Small intestine (tissue), 7 donors: ENCODE measurements around the gene TIMM10. TPM values are rescaled to one million over a fixed set of nuclear protein-coding genes. Genes with fewer than 3 reads are reported as not detected.

Source experiments
- DNase-seq, 2 donors: peaks; one replicate each; pipeline versions ENCODE4 v3.0.0 to v3.0.0-alpha.2; 2013
- FAIRE-seq: peaks from 2 replicates; lab custom pipeline; 2012; peaks lifted over from hg19 to GRCh38; lab: Jason Lieb, UNC
- H3K27ac ChIP-seq, 3 donors: one replicate each; pipeline ENCODE4 v1.5.1; 2013; ENCODE audit warnings: low read length in 2 of 3, mild to moderate bottlenecking in 2 of 3, control low read depth in 1 of 3, inconsistent platforms in 1 of 3, low read depth in 1 of 3, moderate library complexity in 1 of 3
- H3K27me3 ChIP-seq, 3 donors: one replicate each; pipeline ENCODE4 v1.6.1; 2013; ENCODE audit warnings: low read length in 3 of 3, inconsistent platforms in 1 of 3; ENCODE audit not compliant: control insufficient read depth in 3 of 3, insufficient read depth in 3 of 3
- H3K36me3 ChIP-seq, 3 donors: one replicate each; pipeline ENCODE4 v1.6.1; 2013; ENCODE audit warnings: low read length in 3 of 3, inconsistent platforms in 1 of 3, low read depth in 1 of 3, mild to moderate bottlenecking in 1 of 3, moderate library complexity in 1 of 3; ENCODE audit not compliant: control insufficient read depth in 3 of 3, insufficient read depth in 2 of 3
- H3K4me1 ChIP-seq, 3 donors: one replicate each; pipeline ENCODE4 v1.6.1; 2013; ENCODE audit warnings: low read length in 2 of 3, inconsistent platforms in 1 of 3, low read depth in 1 of 3, mild to moderate bottlenecking in 1 of 3, moderate library complexity in 1 of 3; ENCODE audit not compliant: control insufficient read depth in 3 of 3, insufficient read depth in 2 of 3
- H3K4me3 ChIP-seq, 3 donors: one replicate each; pipeline ENCODE4 v1.5.1; 2013; ENCODE audit warnings: low read length in 3 of 3, control low read depth in 1 of 3, inconsistent platforms in 1 of 3, low read depth in 1 of 3, mild to moderate bottlenecking in 1 of 3, moderate library complexity in 1 of 3
- H3K9me3 ChIP-seq, 2 donors: one replicate each; pipeline ENCODE4 v1.6.1; 2013; ENCODE audit warnings: low read depth in 1 of 2, low read length in 1 of 2; ENCODE audit not compliant: control insufficient read depth in 2 of 2, insufficient read depth in 1 of 2
- WGBS, 3 donors: extraction: QIAGEN DNeasy Blood & Tissue Kit; methylation state at CpG; one replicate each; pipeline ENCODE4 v1.1.7; 2013; 5-methylcytosine and 5-hydroxymethylcytosine counted together
- polyA plus RNA-seq, 4 donors: library from polyadenylated mRNA; stranded (reverse) in 3 of 4; unstranded in 1 of 4; fragments of 200-250 nt in 3 of 4; fragments of 120-200 nt in 1 of 4; gene quantifications; one replicate each; pipeline versions ENCODE4 v1.2.1 to v1.2.3, GENCODE V29; 2013
- donor health status: healthy with polysubstance abuse.
- donor health status: control.
- donor health status: control.
- donor health status: Bipolar disorder and iron deficiency.
- donor health status: healthy.

Gene TIMM10
- polyA plus RNA-seq, 4 donors: 26.0 to 84.8 (median 60.7) TPM

- Histone ChIP-seq H3K9me3 (no peaks in the 10 kb centered on the region), H3K36me3 (peaks cover 0 to 6% (median 0%) of the 10 kb centered on the region in 3 donors), H3K4me1 (peaks cover 2 to 18% (median 9%) of the 10 kb centered on the region in 3 donors), H3K27me3 (no peaks in the 10 kb centered on the region), H3K27ac (peak overlapping the region; percentile 51 to 86 (median 83)), H3K4me3 (peak overlapping the region; percentile 74 to 94 (median 84))
- no peak for FAIRE-seq
- DNase-seq: peak; percentile 89
- WGBS, 3 donors: 5 to 17% (median 10%) methylated on average over 4 of the region's 4 CpGs
Observed at GRCh38 chr11:57566005-57566904, 35.7 kb upstream of the TIMM10 start.

DNA sequence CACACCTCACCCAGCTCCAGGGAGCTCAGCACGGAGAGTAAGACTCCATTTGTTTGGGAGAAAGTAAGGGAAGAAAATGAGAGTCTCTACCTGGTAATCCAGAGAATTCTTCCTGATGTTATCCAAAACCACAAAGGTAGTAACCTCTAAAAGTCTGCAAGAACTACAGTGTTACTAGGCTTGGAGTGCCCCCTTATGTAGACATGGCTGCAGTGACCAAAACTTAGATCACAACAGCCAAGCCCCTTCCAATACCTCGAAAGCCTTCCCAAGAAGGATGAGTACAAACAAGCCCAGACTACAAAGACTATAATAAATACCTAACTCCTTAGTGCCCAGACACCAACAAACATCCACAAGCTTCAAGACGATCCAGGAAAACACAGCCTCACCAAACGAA, 32.0 kb upstream of the TIMM10 start:
- peaks cover 2 to 23% (median 4%) of the 10 kb centered on the region in 3 donors for H3K36me3 ChIP-seq

GRCh38 chr11:57560146-57560545, 29.6 kb upstream of the TIMM10 start:
- DNase-seq (no peak), FAIRE-seq (no peak)
- 79 to 86% (median 86%) methylated on average over 4 of the region's 4 CpGs for WGBS, 3 donors
- Histone ChIP-seq H3K4me1 (peaks cover 0 to 4% (median 0%) of the 10 kb centered on the region in 3 donors), H3K27me3 (no peaks in the 10 kb centered on the region), H3K4me3 (no peak overlapping the region), H3K27ac (no peak overlapping the region), H3K36me3 (peaks cover 4 to 46% (median 8%) of the 10 kb centered on the region in 3 donors), H3K9me3 (no peaks in the 10 kb centered on the region)

More for the DNA sequence above, 32.0 kb upstream of the TIMM10 start:
- H3K27ac ChIP-seq: no peak overlapping the region
- no peak overlapping the region for H3K4me3 ChIP-seq
- H3K9me3 ChIP-seq: no peaks in the 10 kb centered on the region
- 75 to 79% (median 76%) methylated on average over 4 of the region's 4 CpGs for WGBS, 3 donors
- H3K27me3 ChIP-seq: no peaks in the 10 kb centered on the region
- FAIRE-seq: no peak
- peaks cover 2 to 18% (median 6%) of the 10 kb centered on the region in 3 donors for H3K4me1 ChIP-seq
- DNase-seq: no peak

GRCh38 chr11:57556041-57556440, 25.5 kb upstream of the TIMM10 start:
- Histone ChIP-seq H3K9me3 (no peaks in the 10 kb centered on the region), H3K36me3 (peaks cover 4 to 71% (median 26%) of the 10 kb centered on the region in 3 donors), H3K27ac (no peak overlapping the region), H3K4me3 (no peak overlapping the region), H3K4me1 (no peaks in the 10 kb centered on the region), H3K27me3 (no peaks in the 10 kb centered on the region)
- FAIRE-seq: no peak
- no peak for DNase-seq
- WGBS, 3 donors: 83 to 87% (median 86%) methylated on average over 8 of the region's 8 CpGs

DNA sequence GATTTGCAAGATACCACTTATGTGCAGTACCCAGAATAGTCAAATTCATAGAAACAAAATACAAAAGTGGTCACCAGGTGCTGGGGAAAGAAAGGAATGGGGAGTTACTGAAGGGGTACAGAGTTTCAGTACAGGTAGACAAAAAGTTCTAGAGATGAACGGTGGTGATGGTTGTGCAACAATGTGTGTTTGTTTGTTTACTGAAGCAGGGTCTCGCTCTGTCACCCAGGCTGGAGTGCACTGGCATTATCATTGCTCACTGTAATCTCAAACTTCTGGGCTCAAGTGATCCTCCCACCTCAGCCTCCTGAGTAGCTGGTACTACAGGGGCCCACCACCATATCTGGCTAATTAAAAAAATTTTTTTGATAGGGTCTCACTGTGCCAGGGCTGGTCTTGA, 24.8 kb upstream of the TIMM10 start:
- H3K27me3 ChIP-seq: no peaks in the 10 kb centered on the region
- 84 to 87% (median 86%) methylated on average over 2 of the region's 2 CpGs for WGBS, 3 donors
- no peaks in the 10 kb centered on the region for H3K9me3 ChIP-seq
- H3K4me3 ChIP-seq: no peak overlapping the region
- H3K36me3 ChIP-seq: peaks cover 9 to 75% (median 31%) of the 10 kb centered on the region in 3 donors
- no peaks in the 10 kb centered on the region for H3K4me1 ChIP-seq
- no peak for DNase-seq
- no peak overlapping the region for H3K27ac ChIP-seq
- FAIRE-seq: no peak

- H3K4me1 ChIP-seq: no peaks in the 10 kb centered on the region
- WGBS, 3 donors: 80 to 89% (median 88%) methylated on average over 5 of the region's 5 CpGs
- no peak overlapping the region for H3K4me3 ChIP-seq
- peaks cover 18 to 77% (median 32%) of the 10 kb centered on the region in 3 donors for H3K36me3 ChIP-seq
- H3K27me3 ChIP-seq: no peaks in the 10 kb centered on the region
- DNase-seq: no peak
- FAIRE-seq: no peak
- no peaks in the 10 kb centered on the region for H3K9me3 ChIP-seq
- H3K27ac ChIP-seq: no peak overlapping the region
Observed at GRCh38 chr11:57552479-57552878, 21.9 kb upstream of the TIMM10 start.

DNA sequence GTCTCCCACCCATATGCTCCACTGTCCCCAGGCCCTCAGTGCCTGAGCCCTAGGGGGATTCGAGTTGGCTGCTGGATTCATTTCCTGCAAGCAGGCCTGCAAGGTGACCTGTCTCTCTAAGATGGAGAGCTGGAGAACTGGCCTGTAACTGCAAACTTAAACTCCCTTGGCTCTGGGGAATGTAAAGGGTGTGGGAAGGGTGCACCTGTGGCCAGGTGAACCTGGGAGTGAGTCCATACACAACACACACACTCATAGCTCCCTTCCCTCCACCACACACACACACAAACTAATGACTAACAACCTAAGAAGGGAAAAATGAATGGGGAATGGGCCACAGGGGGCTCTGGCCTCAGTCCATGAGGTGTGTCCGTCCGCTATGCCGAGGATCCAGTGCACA, 21.4 kb upstream of the TIMM10 start:
- no peak overlapping the region for H3K27ac ChIP-seq
- H3K27me3 ChIP-seq: no peaks in the 10 kb centered on the region
- H3K9me3 ChIP-seq: no peaks in the 10 kb centered on the region
- no peak overlapping the region for H3K4me3 ChIP-seq
- FAIRE-seq: no peak
- 89 to 98% (median 92%) methylated on average over 4 of the region's 4 CpGs for WGBS, 3 donors
- H3K4me1 ChIP-seq: no peaks in the 10 kb centered on the region
- H3K36me3 ChIP-seq: peaks cover 16 to 76% (median 30%) of the 10 kb centered on the region in 3 donors
- DNase-seq: no peak

DNA sequence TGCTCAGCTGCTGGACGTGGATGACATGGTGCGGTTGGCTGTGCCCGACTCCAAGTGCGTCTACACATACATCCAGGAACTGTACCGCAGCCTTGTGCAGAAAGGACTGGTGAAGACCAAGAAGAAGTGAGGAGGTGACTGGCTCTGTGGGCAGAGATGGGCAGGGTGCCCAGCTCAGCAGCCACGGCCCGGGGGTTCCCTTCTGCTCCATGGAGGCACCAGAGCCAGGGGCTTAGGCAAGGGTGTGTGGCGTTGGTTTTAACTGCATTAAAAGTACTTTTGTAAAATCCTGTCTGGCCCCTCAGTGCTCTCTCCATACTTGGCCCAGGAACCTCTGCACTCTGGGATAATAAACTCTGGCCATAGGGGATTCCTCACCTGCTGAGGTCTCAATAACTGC, 19.4 kb upstream of the TIMM10 start:
- 90 to 91% (median 91%) methylated on average over 8 of the region's 8 CpGs for WGBS, 3 donors
- Histone ChIP-seq H3K9me3 (no peaks in the 10 kb centered on the region), H3K36me3 (peaks cover 16 to 60% (median 28%) of the 10 kb centered on the region in 3 donors), H3K4me1 (no peaks in the 10 kb centered on the region), H3K27ac (no peak overlapping the region), H3K27me3 (no peaks in the 10 kb centered on the region), H3K4me3 (no peak overlapping the region)
- FAIRE-seq: no peak
- DNase-seq: no peak
